ENCODE measurements around the gene RAB31.

GRCh38 chr18:9839853-9840252 lies 131.8 kb downstream of the RAB31 start:
- TF ChIP-seq POLR2A (IDR thresholded peaks at IDR 0.05) (no peak), POLR2AphosphoS5 (IDR thresholded peaks at IDR 0.05) (no peak)
